Sigmoid colon (tissue), 7 donors: Measurements from ENCODE around the gene CERS1. TPM values are rescaled to one million over a fixed set of nuclear protein-coding genes. Genes with fewer than 3 reads are reported as not detected.

Experiments used
- DNase-seq: peaks from one replicate; pipeline ENCODE4 v3.0.0-alpha.2; 2019
- H3K27ac ChIP-seq, 4 donors: fragments of 200-600 bp; sonication (generic); one replicate each; pipeline ENCODE4 v1.5.1; 2016 to 2019; ENCODE audit warnings: mild to moderate bottlenecking in 1 of 4
- H3K27me3 ChIP-seq, 3 donors: fragments of 200-600 bp; sonication (generic); one replicate each; pipeline ENCODE4 v1.5.1; 2019; ENCODE audit warnings: mild to moderate bottlenecking in 1 of 3
- H3K36me3 ChIP-seq, 4 donors: fragments of 200-600 bp; sonication (generic); one replicate each; pipeline ENCODE4 v1.5.1; 2016 to 2019
- H3K4me1 ChIP-seq, 4 donors: fragments of 200-600 bp; sonication (generic); one replicate each; pipeline ENCODE4 v1.5.1; 2017 to 2019
- H3K4me3 ChIP-seq, 4 donors: fragments of 200-600 bp; sonication (generic); one replicate each; pipeline ENCODE4 v1.5.1; 2017 to 2019; ENCODE audit warnings: mild to moderate bottlenecking in 2 of 4, moderate library complexity in 1 of 4
- H3K9me3 ChIP-seq, 4 donors: fragments of 200-600 bp in 3 of 4; sonication (generic) in 3 of 4; one replicate each; pipeline versions ENCODE4 v1.5.1 to v1.6.1; 2013 to 2019
- CTCF ChIP-seq, 4 experiments: fragments of 450-650 bp in 3 of 4; fragments of 200-600 bp in 1 of 4; IDR thresholded peaks; one replicate each; pipeline ENCODE4 v1.5.1; 2016 to 2019; ENCODE audit warnings: antibody characterized with exemption in 4 of 4, mild to moderate bottlenecking in 3 of 4, moderate library complexity in 2 of 4
- EP300 ChIP-seq, 4 donors: sonication (generic); formaldehyde crosslinking; IDR thresholded peaks; one replicate each; pipeline ENCODE4 v1.6.1; 2017; ENCODE audit warnings: antibody characterized with exemption in 4 of 4
- POLR2A ChIP-seq, 2 donors: fragments of 450-650 bp; IDR thresholded peaks; one replicate each; pipeline ENCODE4 v1.6.1; 2016; ENCODE audit warnings: antibody characterized with exemption in 2 of 2, mild to moderate bottlenecking in 2 of 2, moderate library complexity in 2 of 2
- POLR2AphosphoS5 ChIP-seq, 4 donors: sonication (generic); formaldehyde crosslinking; IDR thresholded peaks; one replicate each; pipeline ENCODE4 v1.6.1; 2017; ENCODE audit warnings: antibody characterized with exemption in 4 of 4
- WGBS, 2 donors: extraction: QIAGEN DNeasy Blood & Tissue Kit; methylation state at CpG; one replicate each; pipeline ENCODE4 v1.1.7; 2013; 5-methylcytosine and 5-hydroxymethylcytosine counted together
- intact Hi-C: fragments of 100-400 bp; cut with DNase I; formaldehyde crosslinking; loops from one replicate; pipeline ENCODE4 v1.15.1; 2023
- polyA plus RNA-seq, 3 donors: library from polyadenylated mRNA; stranded (reverse); fragments of 200-250 nt; gene quantifications; one replicate each; pipeline ENCODE4 v1.2.3, GENCODE V29; 2013
- total RNA-seq, 4 donors: library from RNA; depleted of rRNA; stranded (reverse); fragments of >200 nt; gene quantifications; one replicate each; pipeline ENCODE4 v1.1.0, GENCODE V29; 2016
- donor health status: healthy with polysubstance abuse.
- donor health status: Bipolar disorder and iron deficiency.
- donor health status: healthy.

CERS1 gene
- total and polyA plus RNA-seq, 7 donors = 0.36 to 3.6 (median 0.70) TPM; not detected in 2

- Histone ChIP-seq H3K27ac (no peak overlapping the region), H3K9me3 (no peaks in the 10 kb centered on the region), H3K27me3 (peaks cover 0 to 24% (median 10%) of the 10 kb centered on the region in 3 donors), H3K4me3 (no peak overlapping the region), H3K36me3 (peaks cover 9 to 66% (median 31%) of the 10 kb centered on the region in 4 donors), H3K4me1 (peaks cover 0 to 6% (median 5%) of the 10 kb centered on the region in 4 donors)
- WGBS, 2 donors = 87 to 93% methylated on average over 17 of the region's 17 CpGs
- TF ChIP-seq POLR2AphosphoS5 (IDR thresholded peaks at IDR 0.05) = no peak
- no peak for TF ChIP-seq EP300 (IDR thresholded peaks at IDR 0.05)
- TF ChIP-seq POLR2A (IDR thresholded peaks at IDR 0.05) = no peak
- no peak for TF ChIP-seq CTCF (IDR thresholded peaks at IDR 0.05)
- intact Hi-C loops = no loop called here
- no peak for DNase-seq
Observed at GRCh38 chr19:18900700-18901481, 4.9 kb upstream of the CERS1 start.

DNA sequence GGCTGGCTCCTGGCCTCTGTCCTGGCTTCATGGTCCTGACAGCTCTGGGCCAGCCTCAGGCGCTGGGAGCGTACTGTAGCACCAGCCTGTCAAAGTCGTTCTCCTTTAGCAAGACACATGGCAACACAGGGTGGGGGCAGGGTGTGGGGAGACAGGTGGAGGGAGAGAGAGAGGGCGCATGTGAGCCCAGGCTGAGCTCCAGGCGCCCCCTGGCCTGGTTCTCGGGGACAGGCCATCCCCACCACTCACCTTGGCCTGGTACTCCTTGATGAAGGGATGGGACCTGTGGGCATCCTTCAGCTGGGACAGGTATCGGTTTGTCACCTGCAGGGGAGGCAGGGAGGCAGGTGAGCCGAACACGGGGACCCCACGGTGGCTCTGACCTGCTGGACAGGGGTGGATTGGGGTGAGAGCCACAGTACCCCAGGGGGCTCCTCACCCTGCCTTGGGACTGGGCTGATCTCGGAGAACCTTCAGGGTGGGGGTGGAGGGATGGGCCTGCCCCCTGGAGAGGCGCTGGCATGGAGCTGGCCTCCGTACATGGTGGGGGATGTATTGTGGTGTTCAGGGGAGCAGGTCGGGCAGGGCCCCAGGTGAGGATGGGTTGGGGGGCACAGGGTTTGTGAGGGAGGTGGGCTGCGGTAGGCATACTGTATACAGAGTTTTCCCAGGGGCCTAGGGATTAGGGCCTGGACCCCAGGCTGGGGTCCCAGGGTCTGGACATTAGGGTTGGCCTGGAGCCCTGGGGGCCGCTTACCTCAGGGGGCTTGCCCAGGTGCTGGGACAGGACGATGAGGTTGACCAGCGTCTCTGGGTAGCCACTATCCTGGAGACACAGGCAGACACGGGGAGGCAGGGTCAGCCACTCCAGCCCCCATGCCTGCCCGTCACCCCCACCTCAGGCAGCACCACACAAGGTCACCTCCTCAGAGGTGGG is 3.9 kb upstream of the CERS1 start:
- no peak overlapping the region for H3K27ac ChIP-seq
- H3K27me3 ChIP-seq = peaks cover 8 to 32% (median 17%) of the 10 kb centered on the region in 3 donors
- H3K4me1 ChIP-seq = peaks cover 0 to 15% (median 13%) of the 10 kb centered on the region in 4 donors
- H3K36me3 ChIP-seq = peaks cover 9 to 56% (median 26%) of the 10 kb centered on the region in 4 donors
- no peak overlapping the region for H3K4me3 ChIP-seq
- no peak for TF ChIP-seq EP300 (IDR thresholded peaks at IDR 0.05)
- no peak for TF ChIP-seq POLR2AphosphoS5 (IDR thresholded peaks at IDR 0.05)
- no peak for TF ChIP-seq CTCF (IDR thresholded peaks at IDR 0.05)
- no peak for TF ChIP-seq POLR2A (IDR thresholded peaks at IDR 0.05)
- H3K9me3 ChIP-seq = no peaks in the 10 kb centered on the region
- intact Hi-C loops = no loop called here
- WGBS, 2 donors = 90 to 91% methylated on average over 20 of the region's 20 CpGs
- no peak for DNase-seq

DNA sequence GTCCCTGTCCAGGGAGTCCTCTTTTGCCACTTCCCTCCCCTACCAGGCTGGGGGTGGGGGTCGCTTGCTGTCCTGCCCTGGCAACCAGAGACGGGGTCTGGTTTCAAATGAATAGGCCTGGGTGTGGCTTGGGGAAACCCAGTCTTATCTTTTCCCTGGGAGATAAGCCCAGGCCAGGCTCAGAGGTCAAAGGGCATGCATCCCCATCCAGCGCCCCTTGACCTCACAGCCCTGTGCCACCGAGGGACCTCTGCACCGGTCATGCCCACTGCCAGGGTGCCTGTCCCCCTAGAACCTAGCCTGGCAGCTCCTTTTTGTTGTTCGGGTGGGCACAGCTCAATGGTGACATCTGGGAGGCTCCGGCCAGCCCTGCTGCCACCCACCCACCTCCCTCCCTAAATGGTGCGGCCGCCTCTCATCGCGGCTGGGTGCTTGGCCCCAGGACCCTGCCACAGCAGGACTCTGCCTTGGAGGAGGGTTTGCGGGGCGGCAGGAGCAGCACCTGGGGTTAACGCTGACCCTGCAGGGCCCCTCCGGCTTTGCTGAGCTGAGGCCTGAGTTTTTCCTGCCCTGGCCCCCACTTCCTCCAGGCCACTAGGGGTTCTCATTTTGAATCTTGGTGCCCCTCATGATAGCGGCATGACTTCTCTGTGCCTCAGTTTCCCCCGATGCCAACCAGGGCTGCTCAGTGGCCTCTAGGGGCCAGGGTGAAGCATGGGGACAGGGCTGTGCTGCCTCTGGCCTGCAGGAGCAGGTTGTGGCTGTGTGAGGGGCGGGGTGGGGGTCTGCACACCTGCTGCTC is 2.9 kb upstream of the CERS1 start:
- no peak overlapping the region for H3K27ac ChIP-seq
- intact Hi-C loops = no loop called here
- H3K4me1 ChIP-seq = peaks cover 0 to 24% (median 22%) of the 10 kb centered on the region in 4 donors
- DNase-seq = no peak
- H3K9me3 ChIP-seq = no peaks in the 10 kb centered on the region
- 68 to 81% methylated on average over 18 of the region's 18 CpGs for WGBS, 2 donors
- no peak overlapping the region for H3K4me3 ChIP-seq
- no peak for TF ChIP-seq POLR2A (IDR thresholded peaks at IDR 0.05)
- no peak for TF ChIP-seq CTCF (IDR thresholded peaks at IDR 0.05)
- no peak for TF ChIP-seq EP300 (IDR thresholded peaks at IDR 0.05)
- TF ChIP-seq POLR2AphosphoS5 (IDR thresholded peaks at IDR 0.05) = no peak
- H3K27me3 ChIP-seq = peaks cover 18 to 43% (median 27%) of the 10 kb centered on the region in 3 donors
- peaks cover 9 to 45% (median 22%) of the 10 kb centered on the region in 4 donors for H3K36me3 ChIP-seq

DNA sequence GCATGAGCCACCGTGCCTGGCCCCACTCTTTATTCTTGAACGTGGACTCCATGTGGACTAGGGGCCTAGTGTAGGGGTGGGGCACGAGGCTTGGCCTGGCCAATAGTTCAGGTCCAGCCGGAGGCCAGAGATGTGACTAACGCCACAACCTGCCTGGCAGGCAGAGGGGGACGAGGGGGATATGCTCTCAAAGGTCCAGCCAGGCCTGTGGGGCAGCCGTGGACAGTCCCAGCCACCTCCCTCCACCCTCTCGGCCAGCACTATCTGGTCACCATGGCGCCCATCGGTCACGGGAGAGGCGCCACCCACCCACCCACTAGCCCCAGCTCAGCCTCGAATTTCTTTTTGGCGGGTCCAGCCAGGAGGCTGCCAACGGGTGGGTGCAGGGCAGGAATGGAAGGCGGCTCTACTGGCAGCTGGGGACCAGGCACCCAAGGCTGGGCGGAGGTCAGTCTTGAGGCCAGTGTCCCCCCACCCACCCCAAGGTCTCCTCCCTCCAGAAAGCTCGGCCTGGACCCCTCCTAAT is 2.2 kb upstream of the CERS1 start:
- WGBS, 2 donors = 56 to 75% methylated on average over 18 of the region's 18 CpGs
- no peak for DNase-seq
- Histone ChIP-seq H3K4me1 (peaks cover 0 to 27% (median 22%) of the 10 kb centered on the region in 4 donors), H3K27me3 (peaks cover 19 to 50% (median 32%) of the 10 kb centered on the region in 3 donors), H3K9me3 (no peaks in the 10 kb centered on the region), H3K36me3 (peaks cover 9 to 38% (median 19%) of the 10 kb centered on the region in 4 donors), H3K4me3 (no peak overlapping the region), H3K27ac (no peak overlapping the region)
- no peak for TF ChIP-seq EP300 (IDR thresholded peaks at IDR 0.05)
- no peak for TF ChIP-seq POLR2A (IDR thresholded peaks at IDR 0.05)
- no peak for TF ChIP-seq POLR2AphosphoS5 (IDR thresholded peaks at IDR 0.05)
- TF ChIP-seq CTCF (IDR thresholded peaks at IDR 0.05) = no peak
- intact Hi-C loops = no loop called here
